Gastrocnemius medialis (tissue), 4 donors: ENCODE measurements around the gene CDKAL1. TPM values are rescaled to one million over a fixed set of nuclear protein-coding genes. Genes with fewer than 3 reads are reported as not detected.

Experiments used
- ATAC-seq, 2 donors: fragments of 150-250 bp; one replicate each; pipeline ENCODE4 v1.9.1; 2016
- DNase-seq, 2 donors: peaks; one replicate each; pipeline ENCODE4 v3.0.0-alpha.2; 2019
- H3K27ac ChIP-seq, 4 donors: fragments of 200-600 bp; sonication (generic); 1 replicate in 1 of 4; 2 replicates in 3 of 4; pipeline ENCODE4 v1.5.1; 2016 to 2018; ENCODE audit warnings: mild to moderate bottlenecking in 2 of 4, moderate library complexity in 1 of 4
- H3K27me3 ChIP-seq, 3 donors: fragments of 200-600 bp; sonication (generic) in 2 of 3; 1 replicate in 1 of 3; 2 replicates in 2 of 3; pipeline versions ENCODE4 v1.5.1 to v1.6.0; 2016 to 2019; ENCODE audit warnings: mild to moderate bottlenecking in 1 of 3, moderate library complexity in 1 of 3
- H3K36me3 ChIP-seq, 2 donors: fragments of 200-600 bp; sonication (generic) in 1 of 2; one replicate each; pipeline ENCODE4 v1.5.1; 2017 to 2018
- H3K4me1 ChIP-seq, 2 donors: fragments of 200-600 bp; sonication (generic) in 1 of 2; one replicate each; pipeline ENCODE4 v1.5.1; 2016 to 2017; ENCODE audit warnings: mild to moderate bottlenecking in 2 of 2
- H3K4me3 ChIP-seq, 4 donors: fragments of 200-600 bp; sonication (generic) in 3 of 4; 1 replicate in 1 of 4; 2 replicates in 3 of 4; pipeline ENCODE4 v1.5.1; 2016 to 2019; ENCODE audit warnings: mild to moderate bottlenecking in 2 of 4
- H3K9me3 ChIP-seq, 3 donors: fragments of 200-600 bp; sonication (generic) in 2 of 3; 1 replicate in 1 of 3; 2 replicates in 2 of 3; pipeline ENCODE4 v1.5.1; 2016 to 2019
- CTCF ChIP-seq, 5 experiments: fragments of 450-650 bp in 3 of 5; fragments of 200-600 bp in 2 of 5; sonication (generic) in 2 of 5; IDR thresholded peaks in 4 of 5; conservative IDR thresholded peaks in 1 of 5; 1 replicate in 4 of 5; 2 replicates in 1 of 5; pipeline ENCODE4 v1.5.1; 2016 to 2019; ENCODE audit warnings: antibody characterized with exemption in 5 of 5, mild to moderate bottlenecking in 3 of 5, moderate library complexity in 3 of 5
- POLR2A ChIP-seq, 2 donors: fragments of 450-650 bp; IDR thresholded peaks; one replicate each; pipeline ENCODE4 v1.6.1; 2017; ENCODE audit warnings: antibody characterized with exemption in 2 of 2, mild to moderate bottlenecking in 2 of 2, moderate library complexity in 2 of 2
- in situ Hi-C, 4 donors: fragments of 200-750 bp; cut with MboI; loops; one replicate each; pipeline versions ENCODE4 v1.15.0 to v1.8.0; 2017; ENCODE audit warnings: low sequenced_read_pairs in 4 of 4
- intact Hi-C: fragments of 100-400 bp; cut with DNase I; formaldehyde crosslinking; loops from one replicate; pipeline ENCODE4 v1.15.1; 2023; ENCODE audit warnings: low total_unique reads
- total RNA-seq, 4 donors: library from RNA; depleted of rRNA; stranded (reverse); fragments of >200 nt; gene quantifications; one replicate each; pipeline versions ENCODE4 v1.1.0 to v1.2.3, GENCODE V29; 2016

CDKAL1 gene
- total RNA-seq, 4 donors from 2014 or later: 9.6 to 17.0 (median 11.4) TPM

GRCh38 chr6:21228876-21229460, 694.7 kb downstream of the CDKAL1 start:
- no peak for ATAC-seq
- intact Hi-C loops (no loop called here), in situ Hi-C loops (no loop called here)
- Histone ChIP-seq H3K4me1 (no peaks in the 10 kb centered on the region), H3K36me3 (peaks cover 0 to 19% of the 10 kb centered on the region in 2 donors), H3K27me3 (no peaks in the 10 kb centered on the region), H3K9me3 (no peaks in the 10 kb centered on the region), H3K4me3 (no peak overlapping the region), H3K27ac (no peak overlapping the region)
- DNase-seq: no peak
- TF ChIP-seq CTCF (IDR thresholded peaks at IDR 0.05 in 4 of 5, conservative IDR thresholded peaks at IDR 0.05 in 1 of 5): no peak
- TF ChIP-seq POLR2A (IDR thresholded peaks at IDR 0.05): no peak

GRCh38 chr6:21230536-21230935, 696.3 kb downstream of the CDKAL1 start:
- no peak overlapping the region for H3K4me3 ChIP-seq
- H3K9me3 ChIP-seq: no peaks in the 10 kb centered on the region
- H3K36me3 ChIP-seq: peaks cover 0 to 19% of the 10 kb centered on the region in 2 donors
- in situ Hi-C loops (no loop called here), intact Hi-C loops (no loop called here)
- no peak for DNase-seq
- H3K27me3 ChIP-seq: no peaks in the 10 kb centered on the region
- no peak for ATAC-seq
- H3K4me1 ChIP-seq: no peaks in the 10 kb centered on the region
- no peak overlapping the region for H3K27ac ChIP-seq
- TF ChIP-seq POLR2A (IDR thresholded peaks at IDR 0.05): no peak
- TF ChIP-seq CTCF (IDR thresholded peaks at IDR 0.05 in 4 of 5, conservative IDR thresholded peaks at IDR 0.05 in 1 of 5): no peak

- Histone ChIP-seq H3K27me3 (no peaks in the 10 kb centered on the region), H3K4me3 (no peak overlapping the region), H3K9me3 (peaks cover 0 to 6% (median 0%) of the 10 kb centered on the region in 3 donors), H3K27ac (no peak overlapping the region), H3K36me3 (peaks cover 0 to 19% of the 10 kb centered on the region in 2 donors), H3K4me1 (no peaks in the 10 kb centered on the region)
- in situ Hi-C loops (no loop called here), intact Hi-C loops (no loop called here)
- TF ChIP-seq POLR2A (IDR thresholded peaks at IDR 0.05): no peak
- no peak for TF ChIP-seq CTCF (IDR thresholded peaks at IDR 0.05 in 4 of 5, conservative IDR thresholded peaks at IDR 0.05 in 1 of 5)
- ATAC-seq: no peak
- no peak for DNase-seq
These were observed 700.9 kb downstream of the CDKAL1 start for GRCh38 chr6:21235162-21235561.

- H3K27ac ChIP-seq: no peak overlapping the region
- no peak for ATAC-seq
- no peak for TF ChIP-seq CTCF (IDR thresholded peaks at IDR 0.05 in 4 of 5, conservative IDR thresholded peaks at IDR 0.05 in 1 of 5)
- no peak for TF ChIP-seq POLR2A (IDR thresholded peaks at IDR 0.05)
- in situ Hi-C loops (no loop called here), intact Hi-C loops (no loop called here)
- H3K4me3 ChIP-seq: no peak overlapping the region
- no peaks in the 10 kb centered on the region for H3K27me3 ChIP-seq
- H3K9me3 ChIP-seq: peaks cover 0 to 6% (median 0%) of the 10 kb centered on the region in 3 donors
- H3K36me3 ChIP-seq: no peaks in the 10 kb centered on the region
- no peak for DNase-seq
- no peaks in the 10 kb centered on the region for H3K4me1 ChIP-seq
These were observed 704.0 kb downstream of the CDKAL1 start for GRCh38 chr6:21238208-21238607.

GRCh38 chr6:21240709-21241108, 706.5 kb downstream of the CDKAL1 start:
- Histone ChIP-seq H3K9me3 (peaks cover 0 to 6% (median 0%) of the 10 kb centered on the region in 3 donors), H3K36me3 (no peaks in the 10 kb centered on the region), H3K27me3 (no peaks in the 10 kb centered on the region), H3K4me3 (no peak overlapping the region), H3K27ac (no peak overlapping the region), H3K4me1 (no peaks in the 10 kb centered on the region)
- no peak for ATAC-seq
- TF ChIP-seq POLR2A (IDR thresholded peaks at IDR 0.05) (no peak), CTCF (IDR thresholded peaks at IDR 0.05 in 4 of 5, conservative IDR thresholded peaks at IDR 0.05 in 1 of 5) (no peak)
- intact Hi-C loops (no loop called here), in situ Hi-C loops (no loop called here)
- DNase-seq: no peak
